GM18870 (cell line): Measurements from ENCODE around the gene CABLES2.

Experiments
- ATAC-seq: cut with Tn5 transposase; IDR thresholded peaks from one replicate; pipeline ENCODE4 v1.9.1; 2021; ENCODE audit warnings: moderate library complexity; ENCODE audit not compliant: unreplicated experiment

Gene CABLES2

GRCh38 chr20:62405981-62406513 is 1.0 kb downstream of the CABLES2 start:
- no peak for ATAC-seq

GRCh38 chr20:62405108-62405980 is 1.7 kb downstream of the CABLES2 start:
- ATAC-seq = no peak

- no peak for ATAC-seq
Measured at GRCh38 chr20:62404761-62405107, 2.4 kb downstream of the CABLES2 start.

GRCh38 chr20:62404112-62404665 is 2.9 kb downstream of the CABLES2 start:
- ATAC-seq = no peak

- no peak for ATAC-seq
Measured at GRCh38 chr20:62403331-62403730, 3.8 kb downstream of the CABLES2 start.

- ATAC-seq = no peak
Measured at GRCh38 chr20:62402456-62403150, 4.5 kb downstream of the CABLES2 start.

- no peak for ATAC-seq
Measured at GRCh38 chr20:62401331-62401779, 5.7 kb downstream of the CABLES2 start.

GRCh38 chr20:62400541-62400940 is 6.5 kb downstream of the CABLES2 start:
- no peak for ATAC-seq

- no peak for ATAC-seq
Measured at GRCh38 chr20:62400021-62400420, 7.1 kb downstream of the CABLES2 start.

GRCh38 chr20:62398120-62398821 is 8.8 kb downstream of the CABLES2 start:
- no peak for ATAC-seq

- ATAC-seq = no peak
Measured at GRCh38 chr20:62396367-62397239, 10.5 kb downstream of the CABLES2 start.

- no peak for ATAC-seq
Measured at GRCh38 chr20:62395311-62396242, 11.5 kb downstream of the CABLES2 start.

GRCh38 chr20:62394248-62395245 is 12.5 kb downstream of the CABLES2 start:
- no peak for ATAC-seq

- ATAC-seq = no peak
Measured at GRCh38 chr20:62393830-62394229, 13.3 kb downstream of the CABLES2 start.

GRCh38 chr20:62393335-62393665 is 13.8 kb downstream of the CABLES2 start:
- ATAC-seq = no peak

GRCh38 chr20:62392621-62393334 is 14.3 kb downstream of the CABLES2 start:
- no peak for ATAC-seq

GRCh38 chr20:62392077-62392418 is 15.0 kb downstream of the CABLES2 start:
- ATAC-seq = no peak
